ENCODE results near the gene MSX1. TPM values are rescaled to one million over a fixed set of nuclear protein-coding genes. Genes with fewer than 3 reads are reported as not detected.

MSX1 gene
- total RNA-seq, 1 experiment from 2014 or later: 59.9 TPM

GRCh38 chr4:4812145-4812794 lies 47.2 kb upstream of the MSX1 start:
- H3K36me3 ChIP-seq (ENCODE audit: control insufficient read depth in 1 of 2, insufficient read depth in 2 of 2, low read length in 2 of 2): no peaks in the 10 kb centered on the region
- no peak overlapping the region for H3K4me2 ChIP-seq (ENCODE audit: low read length)
- H3K79me2 ChIP-seq (ENCODE audit: insufficient read depth, low read length): no peaks in the 10 kb centered on the region
- H3K4me3 ChIP-seq (replicated peaks in 1 of 2; ENCODE audit: low read depth in 1 of 2, low read length in 2 of 2): no peak overlapping the region
- intact Hi-C loops (cut with micrococcal nuclease): no loop called here
- ATAC-seq: no peak
- CTCF ChIA-PET: no interaction called here
- H3K9ac ChIP-seq (ENCODE audit: low read length): no peak overlapping the region
- peaks cover 0 to 3% of the 10 kb centered on the region in 2 experiments; a peak in 1 of 4 replicates for H3K9me3 ChIP-seq (ENCODE audit: control insufficient read depth in 1 of 2, insufficient read depth in 1 of 2, low read depth in 1 of 2, low read length in 2 of 2)
- no peak overlapping the region for H2AFZ ChIP-seq (ENCODE audit: low read depth, low read length, poor library complexity, severe bottlenecking)
- H3K27me3 ChIP-seq (ENCODE audit: insufficient read depth, low read length): no peaks in the 10 kb centered on the region
- RAD21 ChIA-PET (ENCODE audit: low non-redundant PET in 1 of 2, low total read pairs in 2 of 2, uncharacterized antibody in 2 of 2, unreplicated experiment in 2 of 2): no interaction called here
- H3K9me2 ChIP-seq (ENCODE audit: insufficient read depth): no peaks in the 10 kb centered on the region
- peaks cover 0 to 4% of the 10 kb centered on the region in 2 experiments; a peak in 1 of 4 replicates for H3K4me1 ChIP-seq (ENCODE audit: control insufficient read depth in 1 of 2, insufficient read depth in 2 of 2, low read length in 2 of 2)
- H4K20me1 ChIP-seq (ENCODE audit: insufficient read depth): no peaks in the 10 kb centered on the region
- POLR2A ChIA-PET: no interaction called here
- DNase-seq (ENCODE audit: low read depth, low spot score): no peak
- H3K27ac ChIP-seq (ENCODE audit: low read depth, low read length): no peak overlapping the region
- TF ChIP-seq CTCF (IDR thresholded peaks at IDR 0.05 in 2 of 3, conservative IDR thresholded peaks at IDR 0.05 in 1 of 3; ENCODE audit: borderline replicate concordance in 1 of 3, insufficient read depth in 1 of 3, low read depth in 2 of 3, low read length in 2 of 3): no peak
- TF ChIP-seq POLR2AphosphoS5 (IDR thresholded peaks at IDR 0.05; ENCODE audit: low read depth, low read length): no peak
- no peak for TF ChIP-seq CBX3 (IDR thresholded peaks at IDR 0.05; ENCODE audit: low read depth)
- TF ChIP-seq SIN3A (IDR thresholded peaks at IDR 0.05; ENCODE audit: low read depth): no peak
- TF ChIP-seq EGR1 (IDR thresholded peaks at IDR 0.05; ENCODE audit: low read depth): no peak
- no peak for TF ChIP-seq ZFX (IDR thresholded peaks at IDR 0.05)
- no peak for TF ChIP-seq ZNF274 (IDR thresholded peaks at IDR 0.05; ENCODE audit: low read depth, low read length)
- no peak for TF ChIP-seq SP1 (IDR thresholded peaks at IDR 0.05; ENCODE audit: low read depth)
- TF ChIP-seq EZH2 (IDR thresholded peaks at IDR 0.05): no peak
- TF ChIP-seq JUND (IDR thresholded peaks at IDR 0.05): no peak
- no peak for TF ChIP-seq YY1 (IDR thresholded peaks at IDR 0.05; ENCODE audit: extremely low read depth, insufficient replicate concordance, low read depth, low read length)
- no peak for TF ChIP-seq FOSL1 (IDR thresholded peaks at IDR 0.05; ENCODE audit: low read depth)
- TF ChIP-seq MAX (IDR thresholded peaks at IDR 0.05): no peak
- no TSS peak for BruUV-seq (replicated peaks)

Data from HCT116 (cell line).